GM18505 (cell line): ENCODE data around the gene BBC3.
"Not testable (repeated sequence)": the region's sequence is repeated elsewhere in the genome, so short reads cannot be mapped to it uniquely, and the experiment has no call there.

ENCODE experiments used
- ATAC-seq: cut with Tn5 transposase; IDR thresholded peaks from one replicate; pipeline ENCODE4 v1.9.1; 2021; ENCODE audit not compliant: unreplicated experiment
- POLR2A ChIP-seq: IDR thresholded peaks from 4 replicates; pipeline ENCODE4 v1.6.1; 2011; ENCODE audit warnings: borderline replicate concordance; ENCODE audit not compliant: insufficient read depth, insufficient read length; ENCODE audit errors: extremely low read depth

The BBC3 gene, protein sequence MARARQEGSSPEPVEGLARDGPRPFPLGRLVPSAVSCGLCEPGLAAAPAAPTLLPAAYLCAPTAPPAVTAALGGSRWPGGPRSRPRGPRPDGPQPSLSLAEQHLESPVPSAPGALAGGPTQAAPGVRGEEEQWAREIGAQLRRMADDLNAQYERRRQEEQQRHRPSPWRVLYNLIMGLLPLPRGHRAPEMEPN

GRCh38 chr19:47230921-47231214 lies at the start of gene BBC3:
Gene BBC3, minus strand, starts transcription at chr19:47231199. Its CDS starts 2,768 bp downstream, at chr19:47228431.
- no peak for TF ChIP-seq POLR2A
- no peak for ATAC-seq

DNA sequence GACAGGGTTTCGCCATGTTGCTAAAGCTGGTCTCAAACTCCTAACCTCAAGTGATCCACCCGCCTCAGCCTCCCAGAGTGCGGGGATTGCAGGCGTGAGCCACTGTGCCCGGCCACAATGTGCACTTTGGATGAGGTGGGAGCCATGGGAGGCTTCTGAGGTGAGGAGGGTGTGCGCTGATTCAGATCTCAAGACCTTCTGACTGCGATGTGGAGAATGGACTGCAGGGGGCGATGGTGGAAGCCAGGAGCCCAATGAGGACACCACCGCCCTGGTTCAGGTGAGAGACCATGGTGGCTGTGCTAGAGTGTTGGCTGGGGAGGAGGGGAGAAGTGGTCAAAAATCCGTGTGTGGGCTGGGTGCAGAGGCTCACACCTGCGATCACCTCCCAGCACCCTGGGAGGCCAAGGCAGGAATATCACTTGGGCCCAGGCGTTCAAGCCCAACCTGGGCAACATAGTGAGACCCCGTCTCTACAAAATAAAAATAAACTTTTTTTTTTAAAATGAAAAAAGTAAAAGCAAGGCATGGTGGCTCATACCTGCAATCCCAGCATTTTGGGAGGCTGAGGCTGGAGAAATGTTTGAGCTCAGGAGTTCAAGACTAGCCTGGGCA lies 49.3 kb upstream of the BBC3 start:
- no peak for TF ChIP-seq POLR2A
- ATAC-seq: no peak

DNA sequence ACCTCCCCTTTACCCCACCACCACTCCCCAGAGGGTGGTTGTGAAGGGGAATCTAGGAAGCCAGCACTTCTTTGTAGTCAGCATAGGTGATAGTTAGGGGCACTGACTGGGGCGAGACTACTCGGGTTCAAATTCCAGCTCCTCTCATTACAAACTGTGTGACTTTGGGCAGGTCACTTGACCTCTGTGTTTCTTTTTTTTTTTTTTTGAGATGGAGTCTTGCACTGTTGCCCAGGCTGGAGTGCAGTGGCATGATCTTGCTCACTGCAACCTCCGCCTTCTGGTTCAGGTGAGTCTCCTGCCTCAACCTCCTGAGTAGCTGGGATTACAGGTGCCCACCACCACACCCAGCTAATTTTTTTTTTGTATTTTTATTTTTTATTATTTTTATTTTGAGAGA lies 45.5 kb upstream of the BBC3 start:
- not testable (repeated sequence) for ATAC-seq

DNA sequence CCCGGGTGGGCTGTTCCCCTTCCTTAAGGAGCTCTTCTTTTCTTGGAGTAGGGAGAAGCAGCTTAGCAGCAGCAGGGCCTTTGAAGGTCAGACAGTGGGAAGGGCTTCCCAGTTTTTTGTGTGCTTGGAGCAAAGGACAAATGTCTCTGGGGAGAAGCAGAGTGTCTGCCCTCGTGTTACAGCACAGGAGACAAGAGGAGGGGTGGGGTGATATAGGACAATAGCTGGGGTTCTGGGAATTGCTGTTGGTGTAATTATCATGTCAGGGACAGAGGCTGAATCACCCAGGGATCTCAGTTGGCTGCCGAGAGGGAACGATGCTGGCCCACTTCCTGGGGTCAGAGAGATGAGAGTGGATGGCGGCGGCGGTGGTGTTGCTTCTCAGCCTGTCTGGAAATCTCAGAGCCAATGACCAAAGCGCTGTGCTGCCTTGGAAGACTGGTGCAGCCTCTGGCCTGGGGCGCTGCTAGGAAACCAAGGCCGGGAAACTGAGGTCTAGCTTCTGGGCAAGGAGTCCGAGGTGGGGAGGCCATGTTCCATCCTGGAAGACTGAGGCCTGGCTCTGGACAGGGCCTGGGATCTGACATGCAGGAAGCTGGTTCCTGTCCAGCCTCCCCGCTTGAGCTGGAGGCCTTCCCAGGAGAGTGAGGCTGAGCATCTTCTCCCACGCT lies 44.9 kb upstream of the BBC3 start:
- no peak for ATAC-seq
- TF ChIP-seq POLR2A: no peak

DNA sequence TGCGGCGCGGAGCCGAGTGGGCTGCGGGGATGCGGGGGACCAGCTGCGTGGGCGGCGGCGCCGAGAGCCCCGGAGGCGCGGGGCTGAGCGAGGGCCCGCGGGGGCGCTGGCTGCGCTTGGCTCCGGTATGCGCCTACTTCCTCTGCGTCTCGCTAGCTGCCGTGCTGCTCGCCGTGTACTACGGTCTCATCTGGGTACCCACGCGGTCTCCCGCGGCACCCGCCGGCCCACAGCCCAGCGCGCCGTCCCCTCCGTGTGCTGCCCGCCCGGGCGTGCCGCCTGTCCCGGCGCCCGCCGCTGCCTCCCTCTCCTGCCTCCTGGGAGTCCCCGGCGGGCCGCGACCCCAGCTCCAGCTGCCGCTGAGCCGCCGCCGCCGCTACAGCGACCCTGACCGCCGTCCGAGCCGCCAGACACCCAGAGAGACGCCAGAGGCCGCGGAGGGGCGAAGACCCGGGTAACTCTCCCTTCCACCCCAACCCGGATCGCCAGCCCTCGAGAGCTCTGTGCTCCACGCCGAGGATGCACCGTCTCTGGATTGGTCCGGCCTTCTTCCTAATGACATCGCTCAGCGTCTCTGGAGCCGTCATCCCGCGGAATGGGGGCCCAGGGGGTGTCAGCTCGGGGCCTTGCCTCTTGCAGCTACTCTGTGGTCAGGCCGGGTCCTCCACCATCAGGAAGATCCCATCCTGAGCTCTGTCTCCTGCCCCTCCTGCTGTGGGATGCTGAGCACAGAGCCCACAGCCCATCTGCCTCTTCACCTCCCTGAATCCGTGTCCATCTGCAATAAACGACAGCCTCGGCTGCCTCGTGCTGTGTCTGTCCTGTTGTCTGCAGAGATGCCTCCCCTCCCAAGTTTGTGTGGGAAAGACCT lies 44.1 kb upstream of the BBC3 start:
- no peak for TF ChIP-seq POLR2A
- ATAC-seq: peak; percentile 27

DNA sequence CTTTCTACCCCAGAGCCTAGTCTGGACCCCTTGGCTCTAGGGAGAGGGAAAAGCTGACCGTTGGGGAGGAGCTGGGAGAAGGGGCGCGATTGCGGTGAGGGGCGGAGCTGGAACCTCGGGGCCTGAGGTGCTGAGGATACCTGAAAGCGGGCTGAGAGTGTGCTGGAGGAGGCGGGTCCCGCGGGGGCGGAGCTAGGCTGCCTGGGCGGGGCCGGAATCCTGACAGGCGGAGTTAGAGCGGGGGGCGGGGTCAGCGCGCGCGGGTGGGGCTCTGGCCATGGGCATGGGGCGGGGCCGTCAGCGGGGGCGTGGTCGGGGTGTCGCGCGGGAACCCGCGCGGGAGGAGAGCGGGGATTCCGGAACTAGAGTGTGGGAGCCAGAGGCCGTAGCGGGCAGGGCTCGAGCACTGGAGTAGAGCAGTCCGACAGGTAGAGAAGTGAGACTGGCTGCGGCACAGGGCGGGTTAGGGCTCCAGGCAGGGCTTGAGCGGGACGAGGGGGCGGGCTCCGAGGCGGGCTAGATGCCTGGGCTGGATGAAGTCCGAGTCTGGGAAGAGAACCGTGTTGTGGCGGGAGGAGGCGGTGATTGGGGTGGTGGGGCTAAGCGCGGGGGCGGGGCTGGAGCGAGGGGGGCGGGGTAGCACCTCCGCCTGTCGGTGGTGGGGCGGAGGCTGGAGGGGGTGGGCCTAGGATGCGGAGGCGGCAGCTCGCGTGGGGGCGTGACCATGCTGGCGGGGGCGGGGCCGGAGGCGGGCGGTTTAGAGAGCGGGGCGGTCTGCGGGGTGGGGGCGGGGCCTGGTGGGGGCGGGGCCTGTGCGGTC lies 43.3 kb upstream of the BBC3 start, which contains the start of gene INAFM1:
Gene INAFM1 (plus strand): TSS at position 815 of the 820 bp plus-strand sequence. CDS start 35 bp downstream, outside the sequence.
- ATAC-seq: peak; percentile 52
- peak; percentile 44 for TF ChIP-seq POLR2A

GRCh38 chr19:47273313-47274070 lies 42.5 kb upstream of the BBC3 start:
- ATAC-seq: peak; percentile 52
- peak; percentile 82 for TF ChIP-seq POLR2A

- no peak for TF ChIP-seq POLR2A
- no peak for ATAC-seq
Measured at GRCh38 chr19:47272448-47273312, 41.7 kb upstream of the BBC3 start.

GRCh38 chr19:47271949-47272348 lies 41.0 kb upstream of the BBC3 start:
- TF ChIP-seq POLR2A: no peak
- no peak for ATAC-seq

GRCh38 chr19:47270408-47270807 lies 39.4 kb upstream of the BBC3 start:
- no peak for TF ChIP-seq POLR2A
- ATAC-seq: no peak

- ATAC-seq: no peak
- TF ChIP-seq POLR2A: no peak
Measured at GRCh38 chr19:47269596-47269995, 38.6 kb upstream of the BBC3 start.
